A549 (cell line): Measurements from ENCODE around the gene TYW1B. TPM values are rescaled to one million over a fixed set of nuclear protein-coding genes. Genes with fewer than 3 reads are reported as not detected.
"Not testable (repeated sequence)": the region's sequence is repeated elsewhere in the genome, so short reads cannot be mapped to it uniquely, and the experiment has no call there.

ENCODE experiments used
- ATAC-seq, 2 experiments: fragments of 200-7000 bp in 1 of 2; fragments of >200 bp in 1 of 2; cut with Nextera tagmentation in 1 of 2; cut with Tn5 transposase in 1 of 2; 3 replicates each; pipeline versions ENCODE4 v1.8.0 to v1.9.1; 2018 to 2020; ENCODE audit warnings: mild to moderate bottlenecking in 1 of 2, moderate library complexity in 1 of 2
- CTCF ChIA-PET: fragments of 300-600 bp; sonication (Branson Sonifier 250); formaldehyde crosslinking; extraction: SDS; loops from one replicate; lab custom pipeline; 2021; ENCODE audit warnings: antibody characterized with exemption, inconsistent platforms; lab: Yijun Ruan, JAX
- POLR2A ChIA-PET: fragments of 350-600 bp; formaldehyde crosslinking; extraction: SDS; loops from one replicate; lab custom pipeline; 2021; ENCODE audit warnings: antibody characterized with exemption, inconsistent platforms; lab: Yijun Ruan, JAX
- DNase-seq, 2 experiments: peaks; one replicate each; pipeline versions ENCODE4 v3.0.0 to v3.0.0-alpha.2; 2011 to 2016; ENCODE audit warnings: low read depth in 1 of 2, low spot score in 1 of 2
- FAIRE-seq: peaks from 2 replicates; lab custom pipeline; 2011; peaks lifted over from hg19 to GRCh38; lab: Jason Lieb, UNC
- H3K27ac ChIP-seq, 2 experiments: fragments of >200 bp; sonication (Bioruptor Twin); formaldehyde crosslinking; 3 replicates each; pipeline ENCODE4 v1.5.1; 2016 to 2017
- H3K4me1 ChIP-seq: fragments of >200 bp; sonication (Bioruptor Twin); formaldehyde crosslinking; 3 replicates; pipeline ENCODE4 v1.6.1; 2016
- H3K4me2 ChIP-seq: fragments of >200 bp; sonication (Bioruptor Twin); formaldehyde crosslinking; 3 replicates; pipeline ENCODE4 v1.6.1; 2016
- H3K4me3 ChIP-seq: fragments of >200 bp; sonication (Bioruptor Twin); formaldehyde crosslinking; 3 replicates; pipeline ENCODE4 v1.5.1; 2016
- H3K9me3 ChIP-seq: fragments of >200 bp; sonication (Bioruptor Twin); formaldehyde crosslinking; 3 replicates; pipeline ENCODE4 v1.6.1; 2016
- BCL3 ChIP-seq: fragments of >200 bp; sonication (Bioruptor Twin); formaldehyde crosslinking; IDR thresholded peaks from 3 replicates; pipeline ENCODE4 v1.6.1; 2016
- CTCF ChIP-seq: fragments of >200 bp; sonication (Bioruptor Twin); formaldehyde crosslinking; IDR thresholded peaks from 3 replicates; pipeline ENCODE4 v1.5.1; 2016
- E2F6 ChIP-seq: IDR thresholded peaks from 2 replicates; pipeline ENCODE4 v1.6.1; 2012; ENCODE audit warnings: low read depth, borderline replicate concordance
- FOSL2 ChIP-seq, 2 experiments: fragments of 450-650 bp in 1 of 2; fragments of >200 bp in 1 of 2; sonication (Bioruptor Twin) in 1 of 2; formaldehyde crosslinking; IDR thresholded peaks; 2 replicates each; pipeline versions ENCODE4 v1.5.0 to v1.6.1; 2016 to 2020; ENCODE audit warnings: mild to moderate bottlenecking in 1 of 2, moderate library complexity in 1 of 2
- FOXS1 ChIP-seq: fragments of 250-450 bp; sonication (Bioruptor Pico); IDR thresholded peaks from 2 replicates; pipeline ENCODE4 v1.5.0; 2020; ENCODE audit warnings: mild to moderate bottlenecking, moderate library complexity
- GATA3 ChIP-seq: IDR thresholded peaks from 2 replicates; pipeline ENCODE4 v1.6.1; 2012; ENCODE audit warnings: borderline replicate concordance
- HDAC2 ChIP-seq: fragments of 200-600 bp; sonication (generic); IDR thresholded peaks from 2 replicates; pipeline ENCODE4 v1.6.1; 2016
- REST ChIP-seq: fragments of 200-600 bp; sonication (generic); IDR thresholded peaks from 2 replicates; pipeline ENCODE4 v1.6.1; 2016; ENCODE audit warnings: antibody characterized with exemption, mild to moderate bottlenecking, moderate library complexity
- RNF2 ChIP-seq: fragments of 200-600 bp; sonication (generic); IDR thresholded peaks from 2 replicates; pipeline ENCODE4 v1.6.1; 2016; ENCODE audit warnings: low read depth, mild to moderate bottlenecking, antibody characterized with exemption, moderate library complexity, borderline replicate concordance
- ZC3H11A ChIP-seq: fragments of 450-650 bp; IDR thresholded peaks from 2 replicates; pipeline ENCODE4 v1.6.1; 2014; ENCODE audit warnings: antibody characterized with exemption, mild to moderate bottlenecking
- WGBS: methylation state at CpG from one replicate; pipeline ENCODE4 v1.1.6; 2017; ENCODE audit errors: missing lambda C conversion rate; 5-methylcytosine and 5-hydroxymethylcytosine counted together
- polyA plus RNA-seq, 4 experiments: library from polyadenylated mRNA; depleted of rRNA in 3 of 4; stranded (reverse); fragments of >200 nt; fragmentation: RNase III in 1 of 4; extraction: RNeasy Plus Mini Kit Qiagen cat#74134 plus additional on column Dnase treatment in 1 of 4; gene quantifications; 2 replicates in 3 of 4; 3 replicates in 1 of 4; pipeline ENCODE4 v1.2.3, GENCODE V29; 2011 to 2017

TYW1B gene
- polyA plus RNA-seq, 2 of the 4 experiments (the other 2 are of a cell fraction): 2.7 to 4.6 TPM

GRCh38 chr7:72751378-72751777 is 76.6 kb downstream of the TYW1B start:
- Histone ChIP-seq H3K4me2 (no peak overlapping the region), H3K4me1 (no peaks in the 10 kb centered on the region), H3K9me3 (no peaks in the 10 kb centered on the region), H3K27ac (no peak overlapping the region), H3K4me3 (no peak overlapping the region)
- TF ChIP-seq CTCF (no peak), E2F6 (no peak), FOSL2 (IDR thresholded peaks at IDR 0.05) (no peak), FOSL2 (CRISPR knock-in tag; IDR thresholded peaks at IDR 0.05) (no peak), GATA3 (no peak), HDAC2 (no peak), FOXS1 (CRISPR knock-in tag) (no peak), BCL3 (no peak), ZC3H11A (no peak), REST (no peak), RNF2 (no peak)
- ATAC-seq (no peak), DNase-seq (no peak), FAIRE-seq (no peak)
- POLR2A ChIA-PET: no interaction called here
- CTCF ChIA-PET: no interaction called here
- 86% methylated on average over 2 of the region's 2 CpGs for WGBS

- POLR2A ChIA-PET, FAIRE-seq, H3K4me3 ChIP-seq, H3K9me3 ChIP-seq, DNase-seq, ATAC-seq, H3K27ac ChIP-seq, H3K4me2 ChIP-seq, H3K4me1 ChIP-seq, CTCF ChIA-PET: not testable (repeated sequence)
Measured at GRCh38 chr7:72748649-72749048, 79.4 kb downstream of the TYW1B start.

- H3K27ac ChIP-seq, H3K4me2 ChIP-seq, H3K4me1 ChIP-seq, H3K9me3 ChIP-seq, CTCF ChIA-PET, POLR2A ChIA-PET, FAIRE-seq, H3K4me3 ChIP-seq, ATAC-seq, DNase-seq: not testable (repeated sequence)
- 83% methylated on average over 10 of the region's 10 CpGs for WGBS
Measured at GRCh38 chr7:72744244-72744926, 83.6 kb downstream of the TYW1B start.

GRCh38 chr7:72743801-72744200 is 84.2 kb downstream of the TYW1B start:
- FAIRE-seq: not testable (repeated sequence)

GRCh38 chr7:72739716-72740115 is 88.3 kb downstream of the TYW1B start:
- H3K9me3 ChIP-seq: peaks cover 12% of the 10 kb centered on the region; the same call in 2 of the 3 replicates
- H3K4me3 ChIP-seq, DNase-seq, H3K4me2 ChIP-seq, CTCF ChIA-PET, POLR2A ChIA-PET, H3K27ac ChIP-seq, H3K4me1 ChIP-seq, ATAC-seq, FAIRE-seq: not testable (repeated sequence)
- WGBS: no CpG with 5 or more reads among the region's 11 CpGs

More at GRCh38 chr7:72743801-72744200, 84.2 kb downstream of the TYW1B start:
- DNase-seq, H3K27ac ChIP-seq, POLR2A ChIA-PET, ATAC-seq, H3K4me3 ChIP-seq, H3K4me2 ChIP-seq, H3K4me1 ChIP-seq, H3K9me3 ChIP-seq: not testable (repeated sequence)
- CTCF ChIA-PET: interaction anchor here (0.6 kb wide), 1 partner anchor 42 kb away, joined by 3 read pairs; no protein-coding TSS in a partner anchor
- WGBS: 77% methylated on average over 2 of the region's 2 CpGs

GRCh38 chr7:72735855-72736254 is 92.1 kb downstream of the TYW1B start:
- H3K4me2 ChIP-seq, FAIRE-seq, H3K27ac ChIP-seq, H3K4me3 ChIP-seq, H3K4me1 ChIP-seq, DNase-seq, ATAC-seq, CTCF ChIA-PET, POLR2A ChIA-PET: not testable (repeated sequence)
- H3K9me3 ChIP-seq: peaks cover 12% of the 10 kb centered on the region; the same call in 2 of the 3 replicates
- 76% methylated on average over 4 of the region's 4 CpGs for WGBS

- POLR2A ChIA-PET, ATAC-seq, FAIRE-seq, H3K4me3 ChIP-seq, CTCF ChIA-PET, H3K27ac ChIP-seq, H3K9me3 ChIP-seq, DNase-seq, H3K4me2 ChIP-seq, H3K4me1 ChIP-seq: not testable (repeated sequence)
- WGBS: 89% methylated on average over 2 of the region's 2 CpGs
Measured at GRCh38 chr7:72730815-72731214, 97.2 kb downstream of the TYW1B start.
